GM23248 (cell line): ENCODE measurements around the gene CCDC91. TPM values are rescaled to one million over a fixed set of nuclear protein-coding genes. Genes with fewer than 3 reads are reported as not detected.

ENCODE experiments used
- DNase-seq: peaks from one replicate; pipeline ENCODE4 v3.0.0-alpha.2; 2015
- H2AFZ ChIP-seq: fragments of 200-600 bp; sonication (generic); 2 replicates; pipeline ENCODE4 v1.6.1; 2016; ENCODE audit warnings: antibody characterized with exemption
- H3F3A ChIP-seq: fragments of 200-600 bp; sonication (generic); 2 replicates; pipeline ENCODE4 v1.6.1; 2016; ENCODE audit warnings: mild to moderate bottlenecking, antibody characterized with exemption, mixed run types; ENCODE audit not compliant: insufficient read depth
- H3K27ac ChIP-seq: fragments of 200-600 bp; sonication (generic); 2 replicates; pipeline ENCODE4 v1.5.1; 2016; ENCODE audit warnings: mild to moderate bottlenecking
- H3K27me3 ChIP-seq: fragments of 200-600 bp; sonication (generic); replicated peaks from 2 replicates; pipeline ENCODE4 v1.6.1; 2016; ENCODE audit warnings: mild to moderate bottlenecking; ENCODE audit not compliant: insufficient read depth
- H3K36me3 ChIP-seq: fragments of 200-600 bp; sonication (generic); 2 replicates; pipeline ENCODE4 v1.6.1; 2016; ENCODE audit warnings: low read depth, mild to moderate bottlenecking
- H3K4me1 ChIP-seq: fragments of 200-600 bp; sonication (generic); 2 replicates; pipeline ENCODE4 v1.6.1; 2016; ENCODE audit warnings: mild to moderate bottlenecking; ENCODE audit not compliant: insufficient read depth
- H3K4me2 ChIP-seq: fragments of 200-600 bp; sonication (generic); one replicate; pipeline ENCODE4 v1.6.1; 2016; ENCODE audit warnings: mild to moderate bottlenecking; ENCODE audit not compliant: unreplicated experiment
- H3K4me3 ChIP-seq: fragments of 200-600 bp; sonication (generic); 2 replicates; pipeline ENCODE4 v1.5.1; 2016; ENCODE audit warnings: mild to moderate bottlenecking
- H3K79me2 ChIP-seq: fragments of 200-600 bp; sonication (generic); 2 replicates; pipeline ENCODE4 v1.6.1; 2016; ENCODE audit warnings: mild to moderate bottlenecking; ENCODE audit not compliant: insufficient read depth
- H3K9ac ChIP-seq: fragments of 200-600 bp; sonication (generic); 2 replicates; pipeline ENCODE4 v1.6.1; 2016; ENCODE audit warnings: mild to moderate bottlenecking
- H3K9me2 ChIP-seq: fragments of 200-600 bp; sonication (generic); 2 replicates; pipeline ENCODE4 v1.6.1; 2016; ENCODE audit warnings: mixed run types, mild to moderate bottlenecking, moderate library complexity; ENCODE audit not compliant: insufficient read depth
- H3K9me3 ChIP-seq: fragments of 200-600 bp; sonication (generic); one replicate; pipeline ENCODE4 v1.6.1; 2017; ENCODE audit warnings: low read depth
- H4K20me1 ChIP-seq: fragments of 200-600 bp; sonication (generic); 2 replicates; pipeline ENCODE4 v1.6.0; 2016; ENCODE audit not compliant: insufficient read depth
- EZH2 ChIP-seq: fragments of 200-600 bp; sonication (generic); IDR thresholded peaks from 2 replicates; pipeline ENCODE4 v1.6.1; 2018; ENCODE audit warnings: antibody characterized with exemption, mild to moderate bottlenecking; ENCODE audit not compliant: insufficient read depth, poor library complexity, severe bottlenecking
- EZH2phosphoT487 ChIP-seq: fragments of 200-600 bp; sonication (generic); IDR thresholded peaks from 2 replicates; pipeline ENCODE4 v1.6.1; 2018; ENCODE audit warnings: antibody characterized with exemption, moderate library complexity, mild to moderate bottlenecking, low read depth; ENCODE audit not compliant: insufficient read depth
- WGBS, 2 experiments: methylation state at CpG; one replicate each; pipeline ENCODE4 v1.1.6; 2015 to 2017; ENCODE audit warnings: low lambda C conversion rate in 2 of 2, low coverage in 1 of 2; ENCODE audit errors: missing lambda C conversion rate in 2 of 2; 5-methylcytosine and 5-hydroxymethylcytosine counted together
- in situ Hi-C: fragments of 300-500 bp; cut with MboI; formaldehyde crosslinking; loops from 2 replicates; pipeline ENCODE4 v1.15.0; 2020
- polyA plus RNA-seq: library from polyadenylated mRNA; unstranded; fragments of >200 nt; fragmentation: Nextera tagmentation; extraction: Ambion mirVana; gene quantifications from 2 replicates; pipeline ENCODE4 v1.2.1, GENCODE V29; 2016
- total RNA-seq: library from RNA; depleted of rRNA; stranded (reverse); fragments of >200 nt; shearing (Covaris generic); gene quantifications from 2 replicates; pipeline ENCODE4 v1.2.3, GENCODE V29; 2014

The CCDC91 gene
- total and polyA plus RNA-seq, 2 experiments from 2014 or later, result 17.2 to 31.5 TPM

- Histone ChIP-seq H4K20me1 (no peaks in the 10 kb centered on the region), H3K4me3 (no peak overlapping the region), H3K9me2 (no peaks in the 10 kb centered on the region), H3K27ac (no peak overlapping the region), H3K4me2 (no peak overlapping the region), H3F3A (no peaks in the 10 kb centered on the region), H3K27me3 (no peaks in the 10 kb centered on the region), H3K79me2 (peaks cover 16% of the 10 kb centered on the region; the same call in 1 of the 2 replicates), H3K9me3 (peaks cover 3% of the 10 kb centered on the region), H3K9ac (no peak overlapping the region), H3K4me1 (no peaks in the 10 kb centered on the region), H3K36me3 (peaks cover 5% of the 10 kb centered on the region; the same call in 1 of the 2 replicates), H2AFZ (no peak overlapping the region)
- in situ Hi-C loops, result no loop called here
- DNase-seq, result no peak
- 82 to 90% methylated on average over 5 to 6 of the region's 6 CpGs for WGBS, 2 experiments
- TF ChIP-seq EZH2phosphoT487 (no peak), EZH2 (no peak)
These were observed 104.0 kb downstream of the CCDC91 start for GRCh38 chr12:28294300-28294699.

GRCh38 chr12:28296287-28296686, 106.0 kb downstream of the CCDC91 start:
- Histone ChIP-seq H2AFZ (no peak overlapping the region), H3K27ac (no peak overlapping the region), H3K79me2 (0 out of 2 replicates have a peak, but pooled peaks cover 4% of the 10 kb centered on the region), H3K4me2 (no peak overlapping the region), H4K20me1 (no peaks in the 10 kb centered on the region), H3K27me3 (no peaks in the 10 kb centered on the region), H3K4me1 (no peaks in the 10 kb centered on the region), H3F3A (no peaks in the 10 kb centered on the region), H3K9me3 (no peaks in the 10 kb centered on the region), H3K4me3 (no peak overlapping the region), H3K36me3 (no peaks in the 10 kb centered on the region), H3K9me2 (no peaks in the 10 kb centered on the region), H3K9ac (no peak overlapping the region)
- in situ Hi-C loops, result no loop called here
- whole genome bisulfite sequencing, 2 experiments, result 99 to 100% methylated on average over 2 of the region's 2 CpGs
- TF ChIP-seq EZH2phosphoT487 (no peak), EZH2 (no peak)
- no peak for DNase-seq

- Histone ChIP-seq H3K36me3 (peaks cover 5% of the 10 kb centered on the region; the same call in 1 of the 2 replicates), H4K20me1 (no peaks in the 10 kb centered on the region), H2AFZ (no peak overlapping the region), H3K27ac (no peak overlapping the region), H3K9me2 (no peaks in the 10 kb centered on the region), H3K79me2 (no peaks in the 10 kb centered on the region), H3F3A (no peaks in the 10 kb centered on the region), H3K9me3 (no peaks in the 10 kb centered on the region), H3K4me3 (no peak overlapping the region), H3K4me1 (no peaks in the 10 kb centered on the region), H3K27me3 (no peaks in the 10 kb centered on the region), H3K9ac (no peak overlapping the region), H3K4me2 (no peak overlapping the region)
- TF ChIP-seq EZH2, result no peak
- no peak for TF ChIP-seq EZH2phosphoT487
- WGBS, 2 experiments, result 97 to 98% methylated on average over 3 of the region's 3 CpGs
- DNase-seq, result no peak
- in situ Hi-C loops, result no loop called here
These were observed 112.9 kb downstream of the CCDC91 start for GRCh38 chr12:28303192-28303591.

GRCh38 chr12:28306535-28306934, 116.3 kb downstream of the CCDC91 start:
- no peak for DNase-seq
- 99 to 100% methylated on average over 2 of the region's 2 CpGs for WGBS, 2 experiments

GRCh38 chr12:28308891-28309290, 118.6 kb downstream of the CCDC91 start:
- peaks cover 5% of the 10 kb centered on the region; the same call in 1 of the 2 replicates for H3K36me3 ChIP-seq
- no peak overlapping the region for H3K4me3 ChIP-seq
- H3K79me2 ChIP-seq, result no peaks in the 10 kb centered on the region
- no peak overlapping the region for H3K27ac ChIP-seq
- H3F3A ChIP-seq, result no peaks in the 10 kb centered on the region; the same call in 1 of the 2 replicates
- H3K4me1 ChIP-seq, result peaks cover 6% of the 10 kb centered on the region
- H2AFZ ChIP-seq, result no peak overlapping the region
- no peaks in the 10 kb centered on the region for H3K27me3 ChIP-seq
- no peak overlapping the region for H3K4me2 ChIP-seq
- no peak for DNase-seq
- no peak overlapping the region for H3K9ac ChIP-seq
- H3K9me2 ChIP-seq, result no peaks in the 10 kb centered on the region
- TF ChIP-seq EZH2phosphoT487, result no peak
- 98% methylated on average over 2 of the region's 2 CpGs for WGBS, 2 experiments
- no peaks in the 10 kb centered on the region for H4K20me1 ChIP-seq
- in situ Hi-C loops, result no loop called here
- H3K9me3 ChIP-seq, result no peaks in the 10 kb centered on the region

More at GRCh38 chr12:28306535-28306934, 116.3 kb downstream of the CCDC91 start:
- no peaks in the 10 kb centered on the region for H3K9me2 ChIP-seq
- H2AFZ ChIP-seq, result no peak overlapping the region
- H3K9me3 ChIP-seq, result no peaks in the 10 kb centered on the region
- no peaks in the 10 kb centered on the region for H3K4me1 ChIP-seq
- H3K79me2 ChIP-seq, result no peaks in the 10 kb centered on the region
- no peak overlapping the region for H3K4me2 ChIP-seq
- no peaks in the 10 kb centered on the region for H3K27me3 ChIP-seq
- in situ Hi-C loops, result no loop called here
- no peak overlapping the region for H3K9ac ChIP-seq
- H4K20me1 ChIP-seq, result no peaks in the 10 kb centered on the region
- H3K4me3 ChIP-seq, result no peak overlapping the region
- no peak for TF ChIP-seq EZH2phosphoT487
- no peak for TF ChIP-seq EZH2
- no peaks in the 10 kb centered on the region for H3F3A ChIP-seq
- no peak overlapping the region for H3K27ac ChIP-seq
- H3K36me3 ChIP-seq, result peaks cover 5% of the 10 kb centered on the region; the same call in 1 of the 2 replicates
